ENCODE results near the gene LRRC10. TPM values are rescaled to one million over a fixed set of nuclear protein-coding genes. Genes with fewer than 3 reads are reported as not detected.

The LRRC10 gene
- total and polyA plus RNA-seq, 2 experiments from 2014 or later, result not detected

GRCh38 chr12:69655616-69656340, 45.1 kb upstream of the LRRC10 start:
- Histone ChIP-seq H3K27ac (peak overlapping the region; percentile 58), H3K9ac (no peak overlapping the region), H3K27me3 (replicated peaks; ENCODE audit: insufficient read depth) (no peaks in the 10 kb centered on the region), H3K4me3 (no peak overlapping the region), H3K79me2 (ENCODE audit: insufficient read depth) (no peaks in the 10 kb centered on the region), H2AFZ (peak overlapping the region; percentile 62), H3K9me3 (ENCODE audit: low read depth) (no peaks in the 10 kb centered on the region), H3K4me2 (ENCODE audit: unreplicated experiment) (peak overlapping the region; percentile 62), H3K4me1 (ENCODE audit: insufficient read depth) (peaks cover 20% of the 10 kb centered on the region), H4K20me1 (ENCODE audit: insufficient read depth) (no peaks in the 10 kb centered on the region), H3K9me2 (ENCODE audit: insufficient read depth) (no peaks in the 10 kb centered on the region), H3F3A (ENCODE audit: insufficient read depth) (no peaks in the 10 kb centered on the region), H3K36me3 (ENCODE audit: low read depth) (no peaks in the 10 kb centered on the region)
- TF ChIP-seq EZH2phosphoT487 (IDR thresholded peaks at IDR 0.05; ENCODE audit: insufficient read depth, low read depth) (no peak), EZH2 (IDR thresholded peaks at IDR 0.05; ENCODE audit: insufficient read depth, poor library complexity, severe bottlenecking) (no peak)
- DNase-seq, result peak; percentile 90
- in situ Hi-C loops (cut with MboI), result no loop called here
- WGBS, 2 experiments (ENCODE audit: low coverage in 1 of 2, low lambda C conversion rate in 2 of 2, missing lambda C conversion rate in 2 of 2), result 60 to 62% methylated on average over 11 of the region's 11 CpGs

- 65% methylated on average over 8 of the region's 8 CpGs for WGBS, 2 experiments (ENCODE audit: low coverage in 1 of 2, low lambda C conversion rate in 2 of 2, missing lambda C conversion rate in 2 of 2)
- DNase-seq, result peak; percentile 56
- no peaks in the 10 kb centered on the region for H3F3A ChIP-seq (ENCODE audit: insufficient read depth)
- no peaks in the 10 kb centered on the region for H3K27me3 ChIP-seq (replicated peaks; ENCODE audit: insufficient read depth)
- in situ Hi-C loops (cut with MboI), result no loop called here
- H3K4me1 ChIP-seq (ENCODE audit: insufficient read depth), result peaks cover 26% of the 10 kb centered on the region
- TF ChIP-seq EZH2phosphoT487 (IDR thresholded peaks at IDR 0.05; ENCODE audit: insufficient read depth, low read depth) (no peak), EZH2 (IDR thresholded peaks at IDR 0.05; ENCODE audit: insufficient read depth, poor library complexity, severe bottlenecking) (no peak)
- H3K9ac ChIP-seq, result no peak overlapping the region
- no peak overlapping the region for H3K4me2 ChIP-seq (ENCODE audit: unreplicated experiment)
- H3K27ac ChIP-seq, result no peak overlapping the region
- no peak overlapping the region for H2AFZ ChIP-seq
- H3K79me2 ChIP-seq (ENCODE audit: insufficient read depth), result no peaks in the 10 kb centered on the region
- H3K9me3 ChIP-seq (ENCODE audit: low read depth), result no peaks in the 10 kb centered on the region
- H4K20me1 ChIP-seq (ENCODE audit: insufficient read depth), result no peaks in the 10 kb centered on the region
- no peaks in the 10 kb centered on the region for H3K36me3 ChIP-seq (ENCODE audit: low read depth)
- H3K4me3 ChIP-seq, result no peak overlapping the region
- no peaks in the 10 kb centered on the region for H3K9me2 ChIP-seq (ENCODE audit: insufficient read depth)
Measured at GRCh38 chr12:69653703-69654102, 43.0 kb upstream of the LRRC10 start.

DNA sequence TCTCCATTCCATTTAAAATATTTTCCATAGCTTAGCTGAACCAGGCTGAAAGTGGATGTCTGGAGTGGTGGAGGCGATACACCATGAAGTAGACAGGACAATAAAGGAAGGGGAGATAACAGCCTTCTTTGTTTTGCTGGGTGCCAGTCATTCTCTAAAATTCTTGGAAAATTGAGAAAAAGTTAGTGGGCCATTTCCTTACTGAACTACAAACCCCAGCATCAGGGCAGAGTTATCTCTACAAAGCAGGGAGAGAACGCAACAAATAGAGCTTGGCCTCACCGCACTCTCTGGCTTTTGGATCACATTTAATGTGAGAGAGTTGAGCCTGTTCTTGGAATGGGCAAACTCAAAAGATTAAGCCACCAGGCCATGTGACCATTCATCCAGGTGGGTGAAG, 41.2 kb upstream of the LRRC10 start:
- Histone ChIP-seq H3K9ac (no peak overlapping the region), H3K9me3 (ENCODE audit: low read depth) (no peaks in the 10 kb centered on the region), H3K27me3 (replicated peaks; ENCODE audit: insufficient read depth) (no peaks in the 10 kb centered on the region), H3K4me1 (ENCODE audit: insufficient read depth) (peaks cover 34% of the 10 kb centered on the region), H3K27ac (no peak overlapping the region), H4K20me1 (ENCODE audit: insufficient read depth) (no peaks in the 10 kb centered on the region), H3K36me3 (ENCODE audit: low read depth) (no peaks in the 10 kb centered on the region), H2AFZ (no peak overlapping the region), H3K9me2 (ENCODE audit: insufficient read depth) (no peaks in the 10 kb centered on the region), H3K79me2 (ENCODE audit: insufficient read depth) (no peaks in the 10 kb centered on the region), H3K4me3 (no peak overlapping the region), H3F3A (ENCODE audit: insufficient read depth) (0 out of 2 replicates have a peak, but pooled peaks cover 5% of the 10 kb centered on the region), H3K4me2 (ENCODE audit: unreplicated experiment) (no peak overlapping the region)
- DNase-seq, result no peak
- WGBS, 2 experiments (ENCODE audit: low coverage in 1 of 2, low lambda C conversion rate in 2 of 2, missing lambda C conversion rate in 2 of 2), result 98% methylated on average over 3 of the region's 3 CpGs
- TF ChIP-seq EZH2 (IDR thresholded peaks at IDR 0.05; ENCODE audit: insufficient read depth, poor library complexity, severe bottlenecking) (no peak), EZH2phosphoT487 (IDR thresholded peaks at IDR 0.05; ENCODE audit: insufficient read depth, low read depth) (no peak)
- in situ Hi-C loops (cut with MboI), result no loop called here

GRCh38 chr12:69649529-69649928, 38.8 kb upstream of the LRRC10 start:
- no peak overlapping the region for H3K9ac ChIP-seq
- no peak overlapping the region for H3K4me2 ChIP-seq (ENCODE audit: unreplicated experiment)
- no peak overlapping the region for H2AFZ ChIP-seq
- no peak overlapping the region for H3K4me3 ChIP-seq
- H3K9me3 ChIP-seq (ENCODE audit: low read depth), result no peaks in the 10 kb centered on the region
- H3K27ac ChIP-seq, result no peak overlapping the region
- no peaks in the 10 kb centered on the region for H3K9me2 ChIP-seq (ENCODE audit: insufficient read depth)
- no peaks in the 10 kb centered on the region for H3K79me2 ChIP-seq (ENCODE audit: insufficient read depth)
- no peaks in the 10 kb centered on the region for H4K20me1 ChIP-seq (ENCODE audit: insufficient read depth)
- no peaks in the 10 kb centered on the region for H3K27me3 ChIP-seq (replicated peaks; ENCODE audit: insufficient read depth)
- peaks cover 9% of the 10 kb centered on the region; the same call in 1 of the 2 replicates for H3F3A ChIP-seq (ENCODE audit: insufficient read depth)
- 32 to 39% methylated on average over 4 of the region's 4 CpGs for WGBS, 2 experiments (ENCODE audit: low coverage in 1 of 2, low lambda C conversion rate in 2 of 2, missing lambda C conversion rate in 2 of 2)
- H3K36me3 ChIP-seq (ENCODE audit: low read depth), result no peaks in the 10 kb centered on the region
- in situ Hi-C loops (cut with MboI), result no loop called here
- peaks cover 17% of the 10 kb centered on the region for H3K4me1 ChIP-seq (ENCODE audit: insufficient read depth)
- no peak for TF ChIP-seq EZH2 (IDR thresholded peaks at IDR 0.05; ENCODE audit: insufficient read depth, poor library complexity, severe bottlenecking)
- no peak for TF ChIP-seq EZH2phosphoT487 (IDR thresholded peaks at IDR 0.05; ENCODE audit: insufficient read depth, low read depth)
- DNase-seq, result no peak
